Body of pancreas (tissue), 4 donors: ENCODE results near the gene STK32B.

ENCODE experiments used
- CTCF ChIP-seq, 7 experiments: fragments of 450-650 bp in 4 of 7; fragments of 200-600 bp in 3 of 7; sonication (generic) in 3 of 7; IDR thresholded peaks; one replicate each; pipeline ENCODE4 v1.5.1; 2016 to 2019; ENCODE audit warnings: antibody characterized with exemption in 7 of 7
- POLR2A ChIP-seq, 3 donors: fragments of 450-650 bp; IDR thresholded peaks; one replicate each; pipeline ENCODE4 v1.6.1; 2016; ENCODE audit warnings: antibody characterized with exemption in 3 of 3, mild to moderate bottlenecking in 2 of 3

DNA sequence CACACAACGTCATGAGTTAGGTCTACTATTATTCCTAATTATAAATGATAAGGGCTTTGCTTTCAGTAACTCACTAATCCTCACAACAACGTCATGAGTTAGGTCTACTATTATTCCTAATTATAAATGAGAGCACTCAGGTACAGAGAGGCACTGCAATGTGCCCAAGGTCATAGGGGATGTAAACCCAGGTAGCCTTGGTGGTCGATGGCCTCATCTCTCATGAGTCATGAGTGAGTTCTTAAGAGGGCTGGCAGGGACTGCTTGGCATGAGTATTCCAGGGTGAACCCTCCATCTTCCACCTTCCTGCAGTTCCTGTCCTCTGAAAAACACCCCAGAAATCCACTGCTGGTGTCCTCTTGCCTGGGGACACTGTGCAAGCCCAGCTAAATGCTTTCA, 317.1 kb downstream of the STK32B start:
- TF ChIP-seq CTCF (IDR thresholded peaks at IDR 0.05) (no peak), POLR2A (IDR thresholded peaks at IDR 0.05) (no peak)
